Fibroblast of peridontal ligament (primary cell): ENCODE measurements around the gene GSG1L.
"Not testable (repeated sequence)": the region's sequence is repeated elsewhere in the genome, so short reads cannot be mapped to it uniquely, and the experiment has no call there.

Source experiments
- DNase-seq: peaks from one replicate; pipeline ENCODE4 v3.0.0-alpha.2; 2010; ENCODE audit errors: extremely low read depth

Gene GSG1L

DNA sequence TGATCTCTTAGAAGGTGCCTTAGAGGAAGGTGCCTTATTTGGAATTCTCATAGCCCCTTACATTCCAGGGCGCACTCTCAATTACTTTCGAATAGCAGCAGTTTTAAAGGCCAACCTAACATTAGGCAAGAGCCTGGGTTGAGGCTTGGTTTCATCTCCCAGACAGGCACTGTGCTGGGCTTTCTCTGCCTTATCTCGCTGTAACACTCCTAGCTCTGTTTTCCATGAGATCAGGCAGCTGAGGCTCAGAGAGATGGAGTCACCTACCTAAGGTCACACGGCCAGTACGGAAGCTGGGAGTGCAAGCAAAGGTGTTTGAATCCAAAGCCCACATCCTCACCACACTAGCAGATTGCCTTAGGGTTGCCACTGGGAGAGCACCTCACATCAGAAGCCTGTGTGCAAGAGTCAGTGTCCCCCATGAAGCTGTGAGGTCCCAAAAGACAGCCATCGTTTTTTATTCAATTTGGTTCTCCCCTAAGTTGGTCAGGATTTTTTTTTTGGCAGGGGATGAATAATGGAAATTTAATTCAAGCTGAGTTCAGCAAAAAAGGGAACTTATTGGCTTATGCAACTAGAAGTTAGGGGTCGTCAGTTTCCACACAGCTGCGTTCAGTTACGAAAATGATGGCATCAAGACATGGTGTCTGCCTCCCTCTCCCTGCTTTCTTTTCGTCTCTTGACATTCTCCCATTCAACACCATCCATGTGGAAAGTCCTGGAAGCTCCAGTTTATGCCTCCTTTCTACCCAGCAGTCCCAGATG is 307.1 kb downstream of the GSG1L start:
- DNase-seq = no peak

DNA sequence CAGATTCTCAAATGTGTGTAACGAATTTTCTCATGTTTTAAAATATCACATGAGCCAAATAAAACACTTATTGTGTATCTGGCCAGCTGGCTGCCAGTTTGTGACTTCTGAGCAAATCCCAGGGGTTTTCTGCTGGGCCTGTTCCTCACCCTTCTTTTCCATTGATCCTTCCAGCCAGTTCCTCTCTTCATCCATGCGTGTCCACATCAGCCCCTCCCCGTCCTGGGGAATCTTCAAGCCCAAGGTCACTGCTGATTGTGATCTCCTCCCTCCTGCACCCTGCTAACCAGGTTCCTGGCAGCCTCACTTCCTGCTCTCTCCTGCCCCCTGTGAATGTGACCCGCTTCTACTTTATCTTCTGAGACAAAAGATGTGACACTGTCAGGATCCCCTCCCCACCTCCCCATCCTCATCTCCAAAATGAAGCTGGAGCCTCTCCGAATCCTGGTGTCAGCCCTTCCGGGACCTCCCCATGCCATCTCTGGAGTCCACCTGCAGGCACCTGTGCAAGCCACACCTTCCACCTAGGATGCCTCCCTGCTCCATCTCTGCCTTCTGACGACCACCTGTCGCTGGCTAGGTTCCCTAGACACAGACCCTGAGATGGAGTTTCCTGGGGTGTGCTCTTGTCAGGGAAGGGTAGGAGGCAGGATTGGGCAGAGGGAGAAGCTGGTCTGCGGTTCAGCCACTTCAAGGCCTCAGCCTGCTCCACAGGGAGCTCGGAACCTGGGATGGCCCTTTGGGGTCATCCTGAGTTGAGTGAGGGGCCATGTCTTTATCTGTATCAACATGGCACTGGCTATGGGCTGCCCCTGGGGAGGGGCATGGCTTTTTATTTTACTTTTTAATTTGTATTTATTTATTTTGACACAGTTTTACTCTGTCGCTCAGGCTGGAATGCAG is 308.5 kb downstream of the GSG1L start:
- DNase-seq = no peak

GRCh38 chr16:27753563-27753962 is 310.0 kb downstream of the GSG1L start:
- no peak for DNase-seq

- DNase-seq = no peak
These were observed 311.3 kb downstream of the GSG1L start for GRCh38 chr16:27752241-27752640.

GRCh38 chr16:27751676-27752075 is 311.8 kb downstream of the GSG1L start:
- DNase-seq = no peak

- no peak for DNase-seq
These were observed 312.3 kb downstream of the GSG1L start for GRCh38 chr16:27751233-27751632.

DNA sequence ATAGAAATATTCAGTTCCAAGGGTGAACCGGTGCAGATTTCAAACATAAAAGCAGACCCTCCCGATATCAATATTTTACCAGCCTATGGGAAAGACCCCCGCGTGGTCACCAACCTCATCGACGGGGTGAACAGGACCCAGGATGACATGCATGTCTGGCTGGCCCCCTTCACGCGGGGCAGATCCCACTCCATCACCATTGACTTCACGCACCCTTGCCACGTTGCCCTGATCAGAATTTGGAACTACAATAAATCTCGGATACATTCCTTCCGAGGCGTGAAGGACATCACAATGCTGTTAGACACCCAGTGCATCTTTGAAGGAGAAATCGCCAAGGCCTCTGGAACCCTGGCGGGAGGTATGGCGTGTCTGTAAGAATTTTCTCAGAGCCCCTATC is 313.6 kb downstream of the GSG1L start:
- no peak for DNase-seq

GRCh38 chr16:27749547-27749875 is 314.0 kb downstream of the GSG1L start:
- no peak for DNase-seq

- peak; percentile 73 for DNase-seq
These were observed 314.5 kb downstream of the GSG1L start for GRCh38 chr16:27748868-27749546.

DNA sequence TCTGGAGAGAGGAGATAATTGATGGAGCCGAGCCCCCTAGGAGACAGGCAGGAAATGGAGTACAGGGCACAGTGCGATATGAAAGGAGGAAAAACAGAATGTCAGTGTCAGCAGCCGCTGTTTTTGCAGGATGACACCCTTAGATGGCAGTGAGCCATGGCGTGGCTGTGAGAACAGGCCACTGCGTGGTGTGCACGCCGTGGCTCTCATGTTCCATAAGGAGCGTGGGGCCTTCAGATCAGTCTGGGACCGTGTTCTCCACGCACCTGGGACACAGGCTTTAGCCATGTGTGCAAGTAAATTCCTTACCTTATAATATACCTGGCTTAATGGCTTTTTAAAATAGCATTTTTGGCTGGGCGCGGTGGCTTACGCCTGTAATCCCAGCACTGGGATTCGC is 315.6 kb downstream of the GSG1L start:
- DNase-seq = no peak

DNA sequence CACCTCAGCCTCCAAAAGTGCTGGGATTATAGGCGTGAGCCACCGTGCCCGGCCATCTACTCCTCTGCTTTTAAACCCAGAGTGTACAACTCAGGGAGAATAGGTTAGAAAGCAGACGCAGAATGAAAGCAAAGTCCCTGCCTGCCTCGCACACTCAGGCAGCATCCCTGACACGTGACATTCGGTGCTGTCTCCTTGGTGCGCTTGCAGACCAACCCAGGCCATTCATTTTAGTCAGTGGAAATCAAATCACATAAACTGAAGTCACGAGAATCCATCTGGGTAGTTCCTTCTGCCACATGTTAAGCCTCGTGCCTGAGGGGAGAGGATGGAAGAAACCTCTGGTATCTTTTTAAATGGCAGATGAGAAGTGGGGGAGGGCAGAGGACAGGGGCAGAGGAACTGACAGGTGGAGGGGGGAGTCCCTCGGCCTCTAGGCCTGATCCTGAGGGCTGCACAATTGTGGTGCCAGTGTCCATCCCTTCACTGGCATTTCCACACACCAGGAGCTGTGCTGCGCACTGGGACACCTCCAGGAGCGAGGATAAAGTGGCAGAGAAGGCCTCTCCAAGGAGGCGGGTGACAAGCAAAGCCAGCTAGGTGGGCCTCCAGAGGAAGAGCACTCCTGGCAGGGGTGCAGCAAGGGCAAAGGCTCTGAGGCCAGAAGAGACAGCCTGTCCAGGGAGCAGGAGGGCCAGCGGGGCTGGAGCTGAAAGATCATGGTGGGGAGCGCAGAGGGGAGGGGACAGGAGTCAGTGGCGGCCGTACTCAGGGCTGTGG is 317.2 kb downstream of the GSG1L start:
- no peak for DNase-seq

DNA sequence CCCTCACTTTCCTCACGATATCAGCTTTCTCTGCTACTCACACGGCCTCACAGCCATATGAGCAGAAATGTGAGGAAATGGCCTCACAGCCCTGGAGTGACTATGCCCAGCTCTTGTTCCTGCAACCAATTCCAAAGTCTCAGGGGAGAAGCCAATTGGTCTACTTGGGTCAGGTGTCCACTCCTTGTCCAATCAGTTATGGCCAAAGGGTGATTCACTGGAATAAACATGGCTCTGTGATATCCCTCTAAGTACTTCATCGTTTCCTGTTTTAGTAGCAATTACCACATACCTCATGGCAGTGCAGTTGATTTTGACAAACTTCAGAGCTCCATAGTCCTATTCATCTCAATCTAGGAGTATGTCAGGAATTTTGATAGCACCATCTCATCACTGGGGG is 318.2 kb downstream of the GSG1L start:
- peak; percentile 19 for DNase-seq

DNA sequence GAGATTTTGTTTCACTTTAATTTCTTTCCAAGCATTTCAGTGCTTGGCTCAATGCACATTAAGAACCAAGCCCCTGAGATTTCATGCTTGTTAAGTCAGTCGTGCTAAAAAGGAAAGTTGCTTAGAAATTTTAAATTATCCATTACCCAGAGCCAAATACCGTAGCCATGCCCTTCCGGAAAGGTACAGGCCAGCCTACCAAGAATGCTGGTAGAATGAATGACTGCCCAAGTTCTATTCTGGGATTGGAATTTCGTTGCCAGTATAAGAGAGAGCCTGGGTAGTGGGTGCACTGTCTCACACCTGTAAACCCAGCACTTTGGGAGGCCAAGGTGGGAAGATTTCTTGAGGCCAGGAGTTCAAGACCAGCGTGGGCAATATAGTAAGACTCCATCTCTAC is 319.6 kb downstream of the GSG1L start:
- no peak for DNase-seq

DNA sequence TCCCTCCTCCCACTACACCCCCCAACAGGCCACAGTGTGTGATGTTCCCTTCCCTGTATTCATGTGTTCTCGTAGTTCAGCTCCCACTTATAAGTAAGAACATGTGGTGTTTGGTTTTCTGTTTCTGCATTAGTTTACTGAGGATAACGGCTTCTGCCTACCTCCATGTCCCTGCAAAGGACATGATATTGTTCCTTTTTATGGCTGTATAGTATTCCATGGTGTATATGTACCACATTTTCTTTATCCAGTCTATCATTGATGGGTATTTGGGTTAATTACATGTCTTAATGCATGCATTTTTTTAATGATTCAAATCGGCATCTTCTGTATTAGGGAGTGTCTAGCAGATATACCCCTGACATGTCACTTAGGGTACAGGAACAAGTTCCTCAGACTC is 320.5 kb downstream of the GSG1L start:
- DNase-seq = not testable (repeated sequence)

- DNase-seq = no peak
These were observed 321.2 kb downstream of the GSG1L start for GRCh38 chr16:27742333-27742732.

GRCh38 chr16:27740496-27741201 is 322.9 kb downstream of the GSG1L start:
- no peak for DNase-seq

GRCh38 chr16:27739606-27740357 is 323.7 kb downstream of the GSG1L start:
- no peak for DNase-seq

GRCh38 chr16:27738596-27738995 is 324.9 kb downstream of the GSG1L start:
- no peak for DNase-seq
